GM18499 (cell line): ENCODE results near the gene PCSK5.

Source experiments
- ATAC-seq: cut with Tn5 transposase; IDR thresholded peaks from one replicate; pipeline ENCODE4 v1.9.1; 2021; ENCODE audit warnings: moderate number of reproducible peaks; ENCODE audit not compliant: insufficient read depth, unreplicated experiment

The PCSK5 gene

DNA sequence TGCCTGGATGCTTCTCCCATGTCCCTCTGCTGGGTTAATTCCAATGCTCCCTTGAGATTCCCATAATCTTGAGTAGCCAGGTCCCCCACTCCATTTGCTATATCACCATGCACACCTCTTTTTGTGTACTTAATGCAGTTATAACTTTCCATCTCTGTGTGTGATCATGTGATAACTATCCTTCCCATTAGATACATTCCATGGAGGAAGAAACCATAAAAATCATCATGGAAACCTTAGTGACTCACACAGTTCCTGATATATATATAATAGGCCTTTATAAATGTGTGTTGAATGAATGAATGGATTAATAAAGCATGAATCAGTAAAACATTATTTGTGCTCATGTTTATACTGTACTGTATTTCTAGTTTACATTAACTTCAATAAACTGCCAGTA lies 104.6 kb downstream of the PCSK5 start:
- ATAC-seq: no peak

DNA sequence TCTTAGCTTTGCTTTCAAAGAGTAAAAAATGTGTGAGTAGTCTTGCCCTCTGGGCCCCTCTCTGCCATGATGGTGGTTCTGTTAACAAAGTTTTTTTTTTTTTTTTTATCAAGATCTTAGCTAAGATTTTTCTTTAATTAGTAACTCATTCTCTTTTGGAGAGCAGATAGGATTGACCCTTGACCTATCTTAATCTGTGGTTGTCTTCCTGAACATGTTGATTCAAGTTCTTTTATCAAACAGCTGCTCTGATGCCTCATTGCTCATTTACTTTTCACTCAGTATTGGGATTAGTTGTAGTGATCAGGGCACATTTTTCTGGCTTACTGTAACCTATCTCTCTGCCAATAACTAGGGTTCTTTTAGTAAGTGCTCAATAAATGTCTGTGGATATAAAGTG lies 106.3 kb downstream of the PCSK5 start:
- no peak for ATAC-seq

DNA sequence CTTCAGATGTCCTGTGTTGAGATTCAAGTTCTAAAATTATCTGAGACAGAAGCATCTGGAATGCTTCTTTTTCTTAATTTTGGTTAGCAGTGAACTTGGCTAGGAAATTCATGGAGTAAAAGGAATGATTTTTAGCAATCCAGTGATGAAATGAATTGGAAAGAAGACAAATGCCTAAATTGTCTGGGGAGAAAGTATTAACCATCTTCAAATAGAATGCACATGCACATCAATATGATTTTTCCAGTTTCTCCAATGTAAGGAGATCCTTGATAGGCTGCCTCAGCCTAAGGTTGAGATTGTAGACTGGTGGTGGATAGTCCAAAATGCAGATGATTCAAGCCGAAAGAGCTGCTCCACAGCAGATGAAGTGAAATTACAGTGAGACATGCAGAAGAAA lies 106.7 kb downstream of the PCSK5 start:
- no peak for ATAC-seq

DNA sequence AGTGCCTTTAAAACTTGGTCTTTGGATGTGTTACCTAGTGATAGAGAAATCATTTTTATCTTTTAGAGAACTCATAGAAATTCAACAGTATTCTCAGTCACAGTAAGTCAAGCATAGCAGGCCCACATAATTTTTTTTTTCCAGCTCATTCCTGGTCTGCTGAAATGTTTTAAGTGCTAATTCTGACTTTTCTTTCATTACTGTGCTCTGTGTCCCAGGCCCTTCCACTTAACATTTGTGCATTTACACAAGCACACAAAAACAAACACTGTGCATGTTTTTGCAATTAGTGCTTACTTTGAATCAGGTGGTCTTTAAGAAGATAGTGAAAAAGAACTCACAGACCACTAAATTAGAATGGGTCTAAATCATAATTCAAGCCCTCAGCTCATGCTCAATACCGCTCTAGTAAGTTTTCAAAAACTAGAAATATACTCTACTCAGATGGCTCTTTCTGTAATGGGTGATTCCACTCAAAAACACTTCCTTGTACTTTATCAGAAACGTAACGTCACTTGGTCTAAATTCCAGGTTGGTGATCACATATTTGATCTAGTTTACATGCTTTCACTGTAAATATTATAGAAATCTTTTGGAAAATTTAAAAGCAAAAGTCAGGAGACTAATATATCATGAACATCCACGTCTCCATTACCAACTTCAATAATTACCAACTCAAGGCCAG lies 107.8 kb downstream of the PCSK5 start:
- ATAC-seq: no peak

DNA sequence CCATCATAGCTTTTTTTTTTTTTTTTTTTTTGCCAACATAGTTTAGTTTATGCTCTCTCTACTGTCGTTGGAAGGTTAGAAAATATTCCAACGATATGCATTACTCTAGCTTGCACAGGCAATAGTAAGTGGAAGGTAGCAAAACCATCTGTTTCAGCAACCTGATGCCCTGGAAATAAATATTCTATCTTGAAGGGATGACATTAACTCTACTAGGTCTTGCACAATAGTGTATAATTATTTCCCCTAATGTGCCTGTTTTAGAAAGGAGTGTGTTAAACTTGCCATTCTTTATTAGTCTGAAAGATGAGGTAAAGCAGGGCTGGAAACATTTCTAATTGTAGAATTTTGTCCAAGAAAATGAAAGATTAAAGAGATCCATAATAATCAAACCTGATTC lies 111.0 kb downstream of the PCSK5 start:
- no peak for ATAC-seq

DNA sequence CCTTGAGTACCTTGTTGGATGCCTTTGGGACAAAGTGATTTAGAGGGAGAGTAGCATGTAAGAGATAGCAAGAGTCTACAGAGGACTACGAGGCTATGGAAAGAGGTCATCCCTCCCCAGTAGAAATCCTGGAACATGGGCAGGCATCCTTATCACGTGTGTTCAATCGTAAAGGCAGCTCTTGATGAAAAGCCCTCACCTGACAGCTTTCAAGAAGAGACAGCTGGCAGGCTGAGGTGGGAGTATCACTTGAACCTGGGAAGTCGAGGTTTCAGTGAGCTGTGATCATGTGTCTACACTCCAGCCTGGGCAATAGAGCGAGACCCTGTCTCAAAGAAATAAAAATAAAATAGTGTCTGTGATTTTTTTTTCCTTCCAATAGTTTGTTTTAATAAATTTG lies 112.6 kb downstream of the PCSK5 start:
- ATAC-seq: no peak

DNA sequence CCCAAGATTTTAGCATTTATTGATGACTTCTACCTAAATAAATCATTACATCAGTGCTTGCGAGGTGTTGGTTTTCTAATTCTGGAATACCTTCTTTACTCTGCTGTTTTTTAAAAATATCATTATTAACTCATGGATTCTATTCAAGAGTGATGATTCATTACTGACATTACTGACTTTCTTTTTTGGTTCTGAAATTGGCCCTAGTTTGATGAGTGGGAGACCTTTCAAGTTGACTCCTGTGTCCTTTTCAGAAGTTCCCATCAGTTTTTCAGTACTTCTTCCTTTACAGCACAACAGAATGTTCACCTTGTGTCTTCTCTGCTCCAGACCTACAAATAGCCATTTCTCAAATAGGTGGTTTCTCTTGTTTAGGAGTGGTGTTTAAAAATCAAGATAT lies 114.1 kb downstream of the PCSK5 start:
- peak; percentile 74 for ATAC-seq

DNA sequence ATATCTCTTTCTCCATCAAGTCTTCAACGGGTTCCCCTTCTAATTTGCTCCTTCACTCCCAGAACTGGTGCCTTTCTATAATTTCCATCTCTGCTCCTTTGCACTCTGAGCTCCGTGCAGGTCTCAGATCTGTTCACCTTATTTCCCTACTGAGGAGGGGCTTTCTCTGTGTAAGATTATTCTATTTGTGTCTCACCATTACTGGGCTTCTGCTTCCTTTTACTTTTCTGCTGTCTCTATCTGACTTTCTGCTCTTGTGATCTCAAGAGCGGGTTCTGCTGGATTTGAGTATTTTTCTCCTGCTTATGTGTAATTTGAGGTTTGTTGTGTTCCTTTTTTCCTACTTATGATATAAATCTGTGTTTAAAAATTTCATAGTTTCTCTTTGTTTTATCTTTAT lies 117.5 kb downstream of the PCSK5 start:
- ATAC-seq: no peak

DNA sequence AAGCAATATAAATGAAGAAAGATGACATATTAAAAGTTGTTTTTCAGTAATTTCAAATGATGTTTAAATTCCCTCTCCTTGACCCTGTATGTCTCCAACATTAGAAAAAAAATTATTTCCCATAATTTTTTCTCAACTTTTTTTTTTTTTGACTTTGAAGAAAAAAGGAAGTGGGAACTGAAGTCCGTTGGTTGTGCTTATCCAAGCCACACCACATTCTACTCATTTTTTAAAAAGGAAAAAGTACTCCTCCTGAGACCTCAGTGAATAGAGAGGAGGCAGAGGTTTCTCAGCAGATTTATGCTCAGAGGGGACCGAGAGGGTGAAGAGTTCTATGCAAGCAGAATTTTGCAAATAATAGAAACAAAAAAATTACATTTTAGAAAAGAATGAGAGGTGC lies 123.3 kb downstream of the PCSK5 start:
- no peak for ATAC-seq

DNA sequence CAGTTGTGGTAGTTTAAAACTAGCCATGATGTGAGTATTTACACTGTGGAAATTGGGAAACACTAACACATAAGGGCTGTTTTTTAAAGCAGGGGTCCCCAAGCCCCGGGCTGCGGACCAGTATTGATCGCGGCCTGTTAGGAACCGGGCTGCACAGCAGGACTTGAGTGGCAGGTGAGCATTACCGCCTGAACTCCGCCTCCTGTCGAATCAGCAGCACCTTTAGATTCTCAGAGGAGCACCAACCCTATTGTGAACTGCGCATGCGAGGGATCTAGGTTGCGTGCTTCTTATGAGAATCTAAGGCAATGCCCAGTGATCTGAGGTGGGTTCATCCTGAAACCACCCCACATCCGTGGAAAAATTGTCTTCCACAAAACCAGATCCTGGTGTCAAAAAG lies 127.8 kb downstream of the PCSK5 start:
- ATAC-seq: no peak

DNA sequence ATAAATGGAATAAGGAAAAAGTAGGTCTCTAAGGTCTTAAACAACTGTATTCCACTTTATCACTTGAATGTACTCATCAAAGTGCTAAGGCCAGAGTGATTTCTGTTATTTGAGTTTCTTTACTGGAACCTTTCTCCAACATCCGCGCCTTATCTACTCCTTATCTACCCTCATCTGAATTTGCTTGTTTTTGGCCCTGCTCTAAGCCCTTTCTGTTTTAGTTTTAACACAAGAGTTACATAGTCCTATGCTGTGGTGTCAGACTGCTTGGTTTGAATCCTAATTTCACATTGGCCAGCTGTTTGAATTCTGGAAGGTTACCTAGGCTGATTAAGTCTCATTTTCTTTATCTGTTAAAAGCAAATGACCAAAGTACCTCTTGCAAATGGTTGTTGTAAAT lies 128.3 kb downstream of the PCSK5 start:
- ATAC-seq: no peak

DNA sequence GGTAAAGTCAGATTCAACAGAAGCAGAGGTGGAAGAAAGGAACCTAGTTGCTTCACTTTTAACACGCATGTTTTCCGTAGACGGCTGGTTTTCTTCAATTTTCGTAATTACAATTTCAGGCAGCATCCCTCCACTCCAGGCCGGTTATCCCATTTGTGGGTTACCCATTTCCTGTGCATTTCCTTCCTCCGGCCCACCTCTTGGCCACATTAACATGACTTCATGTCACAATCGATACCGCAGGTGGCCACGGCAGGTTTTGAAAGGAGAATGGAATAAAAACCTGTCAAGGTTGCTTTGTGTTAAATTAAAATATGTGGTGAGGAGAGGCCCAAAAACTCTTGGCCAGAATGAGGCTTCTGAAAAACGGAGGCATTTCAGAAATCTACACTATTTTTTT lies 130.2 kb downstream of the PCSK5 start:
- ATAC-seq: no peak

DNA sequence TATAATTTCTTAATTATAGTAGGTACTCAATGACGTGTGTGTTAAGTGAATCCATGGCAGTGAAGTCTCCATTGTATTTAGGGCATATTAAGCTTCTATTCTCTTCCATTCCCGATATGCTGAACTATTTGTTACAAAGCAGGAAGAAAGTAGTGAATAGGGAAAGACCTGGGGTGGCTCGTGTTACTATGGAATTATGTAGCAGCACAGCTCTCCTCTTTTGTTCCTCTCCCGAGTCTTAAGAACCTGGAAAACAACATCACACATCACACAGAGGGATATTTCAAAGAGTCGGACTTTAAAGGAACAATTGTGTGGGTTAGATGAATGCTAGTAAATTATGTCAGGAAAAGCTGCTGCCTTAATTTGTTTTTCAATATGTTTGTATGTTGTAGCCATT lies 131.8 kb downstream of the PCSK5 start:
- no peak for ATAC-seq

DNA sequence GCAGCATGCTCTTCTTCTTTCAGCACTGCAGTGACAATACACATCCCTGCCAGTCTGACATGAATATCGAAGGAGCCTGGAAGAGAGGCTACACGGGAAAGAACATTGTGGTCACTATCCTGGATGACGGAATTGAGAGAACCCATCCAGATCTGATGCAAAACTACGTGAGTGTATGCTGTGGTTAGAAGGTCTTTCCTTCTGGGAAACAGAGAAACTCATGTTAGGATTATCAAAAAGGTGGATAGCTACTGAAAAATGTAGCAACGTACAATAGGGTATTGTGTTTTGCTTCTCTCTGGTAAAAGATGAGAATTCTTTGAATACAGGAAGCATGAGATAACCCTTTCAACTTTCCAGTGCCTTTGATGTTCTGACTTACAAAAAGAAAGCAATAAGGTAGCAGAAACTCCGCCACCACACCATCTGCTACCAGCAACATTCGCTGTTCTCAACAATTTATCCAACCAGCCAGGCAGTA lies 133.3 kb downstream of the PCSK5 start:
- no peak for ATAC-seq

DNA sequence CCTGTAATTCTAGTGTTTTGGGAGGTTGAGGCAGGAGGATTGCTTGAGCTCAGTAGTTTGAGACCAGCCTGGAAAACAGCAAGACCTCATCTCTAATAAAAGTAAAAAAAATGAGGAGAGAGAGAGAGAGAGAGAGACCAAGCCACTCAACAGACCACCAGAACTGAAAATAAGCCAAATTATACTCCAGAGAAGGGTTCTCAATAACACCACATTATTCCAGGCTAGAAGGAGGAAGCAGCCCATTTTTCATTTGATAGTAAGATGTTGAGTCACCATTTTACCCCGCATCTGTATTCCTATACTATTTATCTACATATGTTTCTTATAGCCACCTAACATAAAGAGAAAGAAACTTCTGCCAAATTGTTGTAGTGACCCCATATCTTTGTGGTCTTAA lies 134.8 kb downstream of the PCSK5 start:
- no peak for ATAC-seq

DNA sequence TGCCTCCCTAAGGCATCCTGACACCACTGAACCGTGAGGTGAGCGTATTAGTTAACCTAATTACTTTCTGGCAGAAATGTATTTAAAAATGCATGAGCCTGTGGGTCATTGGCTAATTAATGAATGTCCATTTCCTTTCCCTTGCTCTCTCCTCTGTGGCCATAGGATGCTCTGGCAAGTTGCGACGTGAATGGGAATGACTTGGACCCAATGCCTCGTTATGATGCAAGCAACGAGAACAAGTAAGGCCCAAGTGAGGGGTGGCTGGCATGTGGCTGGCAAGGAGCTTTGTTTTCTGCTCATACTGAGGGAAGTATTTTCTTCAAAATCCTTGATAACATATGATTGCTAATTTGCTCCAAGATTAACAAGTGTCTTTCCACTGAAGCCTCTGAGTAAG lies 136.3 kb downstream of the PCSK5 start:
- no peak for ATAC-seq

DNA sequence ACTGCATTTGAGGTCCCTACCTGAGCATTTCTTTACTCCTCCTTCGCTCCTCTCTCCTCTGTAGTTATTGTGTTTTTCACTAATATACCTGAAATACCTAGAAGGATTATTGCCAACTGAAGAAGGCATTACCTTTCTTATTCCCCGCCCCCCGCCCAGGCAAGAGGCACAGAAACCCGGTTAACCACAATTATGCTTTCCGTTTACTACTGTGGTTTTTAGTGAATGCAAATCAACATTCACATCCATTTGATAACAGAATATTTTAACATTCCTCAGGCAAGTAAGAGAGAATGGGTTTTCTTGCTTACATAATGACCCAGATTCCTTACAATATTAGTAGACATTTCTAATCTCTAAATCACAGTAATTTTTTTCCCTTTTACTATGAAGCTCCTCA lies 136.9 kb downstream of the PCSK5 start:
- ATAC-seq: no peak

DNA sequence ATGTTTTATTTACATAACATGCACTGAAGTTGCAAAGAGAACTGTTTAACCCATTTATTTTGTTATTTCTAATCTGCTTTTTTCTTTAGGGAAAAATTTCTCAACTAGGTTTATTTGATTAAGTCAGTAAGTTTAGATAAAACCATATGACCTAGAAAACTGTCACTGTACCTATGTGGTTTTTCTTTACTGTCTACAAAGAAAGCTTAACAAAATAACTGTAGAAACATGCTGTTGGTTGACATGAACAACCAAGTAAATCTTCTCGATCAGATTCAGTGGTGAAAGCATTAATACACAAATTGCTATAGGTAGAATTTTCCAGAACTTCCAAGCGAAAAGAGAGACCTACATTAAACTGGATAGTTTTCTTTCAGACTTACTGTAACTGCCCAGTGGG lies 137.4 kb downstream of the PCSK5 start:
- no peak for ATAC-seq

DNA sequence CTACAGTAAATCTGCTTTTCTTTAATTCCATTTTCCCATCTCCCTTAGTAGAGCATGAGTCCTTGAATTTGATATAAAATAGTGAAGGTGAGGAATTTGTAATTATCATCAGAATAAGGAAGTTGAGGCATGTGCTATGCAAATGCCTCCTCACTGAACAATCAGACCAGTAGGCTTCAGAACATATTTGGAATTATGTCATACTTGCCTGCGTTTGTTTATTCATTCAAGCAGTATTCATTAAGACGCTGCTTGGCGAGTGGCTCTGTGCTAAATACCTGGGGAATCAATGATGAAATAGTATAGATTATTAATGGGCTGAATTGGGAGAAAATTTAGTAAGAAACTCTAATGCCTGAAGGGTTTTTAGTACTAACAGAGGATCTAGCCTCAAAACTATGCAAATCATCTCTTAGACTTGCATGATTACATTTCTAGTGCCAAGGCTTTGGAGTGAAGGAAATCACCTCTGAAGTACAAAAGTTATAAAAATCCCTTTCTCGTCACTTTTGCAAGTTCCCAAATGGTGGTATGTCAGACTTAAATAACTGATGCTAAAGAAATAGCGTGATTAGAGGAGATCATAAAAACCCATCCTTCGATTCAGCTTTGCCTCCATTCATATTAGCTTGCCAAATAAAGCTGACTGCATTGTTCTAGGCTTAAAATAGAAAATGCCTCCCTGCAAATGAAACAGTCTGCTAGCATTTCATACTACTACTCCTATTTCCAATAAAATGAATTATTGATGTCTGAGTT lies 141.7 kb downstream of the PCSK5 start:
- no peak for ATAC-seq

DNA sequence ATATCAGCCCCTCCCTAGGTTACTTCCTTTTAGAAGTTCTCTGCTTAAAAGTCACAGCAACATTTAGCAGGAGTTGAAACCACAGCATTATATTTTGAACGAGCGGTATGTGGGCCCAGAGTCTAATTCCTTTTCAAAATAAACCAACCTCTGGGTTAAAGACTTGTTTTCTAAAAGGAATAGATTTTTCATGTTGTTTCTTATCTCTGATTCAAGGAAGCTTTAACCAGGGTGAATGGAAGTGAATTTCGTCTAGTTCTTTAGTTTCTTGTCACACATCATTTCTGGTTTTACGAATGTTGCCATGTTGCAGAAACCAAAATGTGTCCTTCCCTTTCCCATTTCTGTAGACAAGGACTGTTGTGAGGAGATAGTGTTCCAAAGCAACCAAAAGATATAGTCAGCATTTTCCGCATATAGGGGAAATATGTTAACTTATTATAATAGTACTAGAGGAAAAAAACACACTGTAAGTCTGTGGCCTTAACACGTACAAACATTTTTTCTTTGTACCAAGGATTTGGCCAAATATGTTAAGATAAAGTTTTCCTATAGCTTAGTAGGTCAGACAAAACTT lies 142.4 kb downstream of the PCSK5 start:
- no peak for ATAC-seq

DNA sequence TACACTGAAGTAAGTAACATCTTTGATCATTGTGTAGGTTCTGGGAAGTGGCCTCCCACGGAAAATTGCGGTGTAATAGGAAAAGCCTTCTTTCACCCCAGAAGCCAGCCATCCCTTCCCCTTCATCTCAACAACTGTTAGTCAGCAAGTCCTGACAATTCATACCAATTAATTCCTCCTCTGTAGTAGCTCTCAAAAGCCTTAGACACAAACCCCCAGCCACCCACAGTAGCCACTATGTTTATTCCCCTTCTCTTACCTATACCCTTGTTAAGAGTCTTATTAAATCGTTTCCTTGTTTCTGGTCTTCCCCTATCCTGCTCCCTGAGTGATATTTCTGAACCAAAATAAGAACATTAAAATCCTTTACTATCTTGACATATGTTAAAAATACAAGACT lies 143.6 kb downstream of the PCSK5 start:
- ATAC-seq: no peak

DNA sequence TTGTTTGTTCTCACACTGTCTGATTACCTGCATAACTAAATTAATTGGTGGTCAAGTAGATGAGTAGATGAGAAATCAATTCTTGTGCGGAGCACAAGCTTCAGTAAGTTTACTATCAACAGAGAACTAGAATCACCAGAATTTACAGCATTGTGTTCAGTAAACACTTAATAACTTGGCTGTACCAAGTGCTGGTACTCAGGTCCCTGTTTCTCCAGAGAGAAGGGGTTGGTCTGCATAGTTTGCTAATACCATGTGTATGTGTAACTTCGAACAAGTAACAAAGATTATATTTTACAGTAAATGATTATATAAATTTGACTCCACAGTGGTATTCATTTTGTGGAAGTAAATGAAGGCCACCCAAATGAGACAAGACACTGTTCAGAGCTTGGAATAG lies 146.3 kb downstream of the PCSK5 start:
- ATAC-seq: no peak
